GM23338 (cell line): ENCODE data around the gene CFI. TPM values are rescaled to one million over a fixed set of nuclear protein-coding genes. Genes with fewer than 3 reads are reported as not detected.

ENCODE experiments used
- ATAC-seq: fragments of 200-7000 bp; cut with Tn5 transposase; 3 replicates; pipeline ENCODE4 v1.9.1; 2020
- DNase-seq: peaks from one replicate; pipeline ENCODE4 v3.0.0-alpha.2; 2015; ENCODE audit warnings: low spot score
- H2AFZ ChIP-seq: fragments of 200-600 bp; sonication (generic); 2 replicates; pipeline ENCODE4 v1.8.0; 2016; ENCODE audit warnings: antibody characterized with exemption, mild to moderate bottlenecking, moderate library complexity
- H3F3A ChIP-seq: fragments of 200-600 bp; sonication (generic); replicated peaks from 2 replicates; pipeline ENCODE4 v1.8.0; 2017; ENCODE audit warnings: antibody characterized with exemption, mixed run types, low read depth
- H3K27ac ChIP-seq: fragments of 200-600 bp; sonication (generic); 2 replicates; pipeline ENCODE4 v1.6.1; 2016; ENCODE audit warnings: low read depth
- H3K27me3 ChIP-seq: fragments of 200-600 bp; sonication (generic); 2 replicates; pipeline ENCODE4 v1.8.0; 2016; ENCODE audit warnings: mild to moderate bottlenecking, mixed run types, moderate library complexity; ENCODE audit not compliant: insufficient read depth
- H3K36me3 ChIP-seq: fragments of 200-600 bp; sonication (generic); 2 replicates; pipeline ENCODE4 v1.8.0; 2016; ENCODE audit warnings: mild to moderate bottlenecking; ENCODE audit not compliant: insufficient read depth
- H3K4me1 ChIP-seq: fragments of 200-600 bp; sonication (generic); 2 replicates; pipeline ENCODE4 v1.8.0; 2016; ENCODE audit warnings: mild to moderate bottlenecking, moderate library complexity; ENCODE audit not compliant: insufficient read depth
- H3K4me2 ChIP-seq: fragments of 200-600 bp; sonication (generic); 2 replicates; pipeline ENCODE4 v1.7.1; 2017; ENCODE audit warnings: mixed run types
- H3K4me3 ChIP-seq: fragments of 200-600 bp; sonication (generic); 2 replicates; pipeline ENCODE4 v1.6.1; 2016; ENCODE audit warnings: mixed run types
- H3K79me2 ChIP-seq: fragments of 200-600 bp; sonication (generic); replicated peaks from 2 replicates; pipeline ENCODE4 v1.8.0; 2017; ENCODE audit warnings: mild to moderate bottlenecking; ENCODE audit not compliant: insufficient read depth
- H3K9me2 ChIP-seq: fragments of 200-600 bp; sonication (generic); 2 replicates; pipeline ENCODE4 v1.8.0; 2017; ENCODE audit not compliant: insufficient read depth
- H4K20me1 ChIP-seq: fragments of 200-600 bp; sonication (generic); replicated peaks from 2 replicates; pipeline ENCODE4 v1.8.0; 2017; ENCODE audit warnings: mild to moderate bottlenecking; ENCODE audit not compliant: insufficient read depth
- H3K27ac Mint-ChIP-seq: 2 replicates; pipeline ENCODE4 v1.8.0; 2020; ENCODE audit warnings: inconsistent platforms, mild to moderate bottlenecking, moderate library complexity, mixed read lengths
- H3K27me3 Mint-ChIP-seq: 3 replicates; pipeline ENCODE4 v1.8.0; 2022; ENCODE audit warnings: low read depth, mild to moderate bottlenecking, moderate library complexity, mixed read lengths, inconsistent platforms; ENCODE audit not compliant: insufficient read depth, poor library complexity
- H3K36me3 Mint-ChIP-seq: 3 replicates; pipeline ENCODE4 v1.8.0; 2021; ENCODE audit warnings: low read depth, mild to moderate bottlenecking, inconsistent platforms, moderate library complexity, mixed read lengths
- H3K4me1 Mint-ChIP-seq: 3 replicates; pipeline ENCODE4 v1.8.0; 2020; ENCODE audit warnings: mild to moderate bottlenecking, inconsistent platforms, mixed read lengths
- H3K4me3 Mint-ChIP-seq: 3 replicates; pipeline ENCODE4 v1.8.0; 2021; ENCODE audit warnings: moderate library complexity, mild to moderate bottlenecking, inconsistent platforms, mixed read lengths
- H3K9me3 Mint-ChIP-seq: 3 replicates; pipeline ENCODE4 v1.8.0; 2020; ENCODE audit warnings: moderate library complexity, mild to moderate bottlenecking, inconsistent platforms, mixed read lengths
- CREB1 ChIP-seq: fragments of 250-450 bp; sonication (Bioruptor Pico); IDR thresholded peaks from 2 replicates; pipeline ENCODE4 v1.5.0; 2020; ENCODE audit warnings: low read depth, mild to moderate bottlenecking, moderate library complexity
- EZH2 ChIP-seq: fragments of 200-600 bp; sonication (generic); IDR thresholded peaks from one replicate; pipeline ENCODE4 v1.8.0; 2017; ENCODE audit warnings: antibody characterized with exemption, mild to moderate bottlenecking, low read depth; ENCODE audit not compliant: unreplicated experiment
- JUNB ChIP-seq: IDR thresholded peaks from one replicate; pipeline ENCODE4 v1.6.1; 2016; ENCODE audit warnings: antibody characterized with exemption; ENCODE audit not compliant: unreplicated experiment
- NANOG ChIP-seq: IDR thresholded peaks from 2 replicates; pipeline ENCODE4 v1.6.1; 2016; ENCODE audit warnings: antibody characterized with exemption, borderline replicate concordance
- POLR2AphosphoS5 ChIP-seq: IDR thresholded peaks from 2 replicates; pipeline ENCODE4 v1.6.1; 2016; ENCODE audit warnings: antibody characterized with exemption, low read depth
- REST ChIP-seq: IDR thresholded peaks from one replicate; pipeline ENCODE4 v1.6.1; 2018; ENCODE audit warnings: antibody characterized with exemption; ENCODE audit not compliant: unreplicated experiment
- ZNF114 ChIP-seq: fragments of 250-450 bp; sonication (Bioruptor Pico); IDR thresholded peaks from 2 replicates; pipeline ENCODE4 v1.5.0; 2020; ENCODE audit warnings: mild to moderate bottlenecking, moderate library complexity
- ZNF331 ChIP-seq: fragments of 250-450 bp; sonication (Bioruptor Pico); IDR thresholded peaks from 2 replicates; pipeline ENCODE4 v1.5.0; 2020; ENCODE audit warnings: low read depth, mild to moderate bottlenecking, moderate library complexity
- polyA plus RNA-seq: library from polyadenylated mRNA; unstranded; fragments of >200 nt; fragmentation: Nextera tagmentation; extraction: Ambion mirVana; gene quantifications from 2 replicates; pipeline ENCODE4 v1.2.1, GENCODE V29; 2016
- total RNA-seq: library from RNA; depleted of rRNA; stranded (reverse); fragments of >200 nt; shearing (Covaris generic); gene quantifications from 2 replicates; pipeline ENCODE4 v1.2.3, GENCODE V29; 2014
- TF ChIP-seq, protein P1 (sequence below): IDR thresholded peaks from 2 replicates; pipeline ENCODE4 v1.6.1; 2016; ENCODE audit warnings: antibody characterized with exemption
- TF ChIP-seq, protein P2 (sequence below), 2 experiments: fragments of 200-600 bp in 1 of 2; sonication (generic) in 1 of 2; conservative IDR thresholded peaks; 2 replicates each; pipeline versions ENCODE4 v1.5.1 to v1.6.1; 2016 to 2017; ENCODE audit warnings: antibody characterized with exemption in 2 of 2, low read depth in 2 of 2, mild to moderate bottlenecking in 2 of 2, moderate library complexity in 1 of 2

The CFI gene
- total and polyA plus RNA-seq, 2 experiments from 2014 or later: not detected

DNA sequence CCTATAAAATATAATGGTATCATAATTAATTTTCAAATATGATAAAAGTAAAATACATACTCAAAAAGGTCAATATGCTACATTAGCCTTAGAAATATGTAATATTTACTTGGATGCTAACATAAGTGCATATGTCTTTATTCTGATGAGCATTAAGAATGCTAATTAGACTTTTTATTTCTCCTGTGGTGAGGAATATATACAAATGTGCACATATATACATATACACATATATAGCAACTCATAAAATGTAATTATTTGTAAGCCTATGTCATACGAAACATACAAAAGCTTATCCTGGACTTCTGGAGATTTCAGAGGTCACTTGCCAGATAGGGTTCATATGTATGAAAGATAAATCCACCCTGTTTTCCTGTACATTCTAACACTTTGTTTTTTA, 83.0 kb downstream of the CFI start:
- H3F3A ChIP-seq: no peaks in the 10 kb centered on the region
- no peak overlapping the region for H2AFZ ChIP-seq
- Mint-ChIP-seq H3K4me1 (no peaks in the 10 kb centered on the region; the same call in 2 of the 3 replicates), H3K4me3 (no peak overlapping the region), H3K36me3 (peaks cover 27% of the 10 kb centered on the region), H3K27ac (no peak overlapping the region), H3K27me3 (no peaks in the 10 kb centered on the region), H3K9me3 (no peaks in the 10 kb centered on the region)
- peaks cover 7% of the 10 kb centered on the region; the same call in 1 of the 2 replicates for H4K20me1 ChIP-seq
- H3K4me1 ChIP-seq: no peaks in the 10 kb centered on the region
- no peaks in the 10 kb centered on the region for H3K9me2 ChIP-seq
- H3K4me2 ChIP-seq: no peak overlapping the region
- H3K27ac ChIP-seq: no peak overlapping the region
- ATAC-seq: no peak
- peaks cover 59% of the 10 kb centered on the region for H3K79me2 ChIP-seq
- H3K27me3 ChIP-seq: no peaks in the 10 kb centered on the region
- no peak overlapping the region for H3K4me3 ChIP-seq
- no peak for TF ChIP-seq JUNB
- TF ChIP-seq, protein P1, sequence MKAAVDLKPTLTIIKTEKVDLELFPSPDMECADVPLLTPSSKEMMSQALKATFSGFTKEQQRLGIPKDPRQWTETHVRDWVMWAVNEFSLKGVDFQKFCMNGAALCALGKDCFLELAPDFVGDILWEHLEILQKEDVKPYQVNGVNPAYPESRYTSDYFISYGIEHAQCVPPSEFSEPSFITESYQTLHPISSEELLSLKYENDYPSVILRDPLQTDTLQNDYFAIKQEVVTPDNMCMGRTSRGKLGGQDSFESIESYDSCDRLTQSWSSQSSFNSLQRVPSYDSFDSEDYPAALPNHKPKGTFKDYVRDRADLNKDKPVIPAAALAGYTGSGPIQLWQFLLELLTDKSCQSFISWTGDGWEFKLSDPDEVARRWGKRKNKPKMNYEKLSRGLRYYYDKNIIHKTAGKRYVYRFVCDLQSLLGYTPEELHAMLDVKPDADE: no peak
- H3K36me3 ChIP-seq: peaks cover 18% of the 10 kb centered on the region
- no peak for DNase-seq

GRCh38 chr4:109713500-109713899, 88.3 kb downstream of the CFI start:
- H3K27ac ChIP-seq: no peak overlapping the region
- DNase-seq (no peak), ATAC-seq (no peak)
- H3K4me1 Mint-ChIP-seq: no peaks in the 10 kb centered on the region
- H3K36me3 ChIP-seq: peaks cover 23% of the 10 kb centered on the region
- no peaks in the 10 kb centered on the region for H3K9me3 Mint-ChIP-seq
- H3K27ac Mint-ChIP-seq: no peak overlapping the region
- H3F3A ChIP-seq: no peaks in the 10 kb centered on the region
- H3K4me3 ChIP-seq: no peak overlapping the region
- H3K4me3 Mint-ChIP-seq: no peak overlapping the region
- no peak overlapping the region for H2AFZ ChIP-seq
- H3K27me3 ChIP-seq: no peaks in the 10 kb centered on the region
- peaks cover 30% of the 10 kb centered on the region for H3K36me3 Mint-ChIP-seq
- no peaks in the 10 kb centered on the region for H3K9me2 ChIP-seq
- H4K20me1 ChIP-seq: 0 out of 2 replicates have a peak, but pooled peaks cover 3% of the 10 kb centered on the region
- H3K27me3 Mint-ChIP-seq: no peaks in the 10 kb centered on the region
- no peaks in the 10 kb centered on the region for H3K4me1 ChIP-seq
- no peak overlapping the region for H3K4me2 ChIP-seq
- peaks cover 15% of the 10 kb centered on the region for H3K79me2 ChIP-seq
- no peak for TF ChIP-seq CREB1 (CRISPR knock-in tag)
- no peak for TF ChIP-seq REST
- TF ChIP-seq ZNF331 (CRISPR knock-in tag): no peak
- TF ChIP-seq, protein P2, sequence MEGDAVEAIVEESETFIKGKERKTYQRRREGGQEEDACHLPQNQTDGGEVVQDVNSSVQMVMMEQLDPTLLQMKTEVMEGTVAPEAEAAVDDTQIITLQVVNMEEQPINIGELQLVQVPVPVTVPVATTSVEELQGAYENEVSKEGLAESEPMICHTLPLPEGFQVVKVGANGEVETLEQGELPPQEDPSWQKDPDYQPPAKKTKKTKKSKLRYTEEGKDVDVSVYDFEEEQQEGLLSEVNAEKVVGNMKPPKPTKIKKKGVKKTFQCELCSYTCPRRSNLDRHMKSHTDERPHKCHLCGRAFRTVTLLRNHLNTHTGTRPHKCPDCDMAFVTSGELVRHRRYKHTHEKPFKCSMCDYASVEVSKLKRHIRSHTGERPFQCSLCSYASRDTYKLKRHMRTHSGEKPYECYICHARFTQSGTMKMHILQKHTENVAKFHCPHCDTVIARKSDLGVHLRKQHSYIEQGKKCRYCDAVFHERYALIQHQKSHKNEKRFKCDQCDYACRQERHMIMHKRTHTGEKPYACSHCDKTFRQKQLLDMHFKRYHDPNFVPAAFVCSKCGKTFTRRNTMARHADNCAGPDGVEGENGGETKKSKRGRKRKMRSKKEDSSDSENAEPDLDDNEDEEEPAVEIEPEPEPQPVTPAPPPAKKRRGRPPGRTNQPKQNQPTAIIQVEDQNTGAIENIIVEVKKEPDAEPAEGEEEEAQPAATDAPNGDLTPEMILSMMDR (conservative IDR thresholded peaks at IDR 0.05; ENCODE audit: low read depth in 2 of 2): no peak
- TF ChIP-seq, protein P1: no peak
- TF ChIP-seq EZH2: no peak
- TF ChIP-seq JUNB: no peak
- no peak for TF ChIP-seq POLR2AphosphoS5
- no peak for TF ChIP-seq NANOG
- no peak for TF ChIP-seq ZNF114 (CRISPR knock-in tag)
